C1 segment of cervical spinal cord (tissue), 14 donors: ENCODE results near the gene PCSK6.
"Not testable (repeated sequence)": the region's sequence is repeated elsewhere in the genome, so short reads cannot be mapped to it uniquely, and the experiment has no call there.

ENCODE experiments used
- DNase-seq, 14 donors: peaks; one replicate each; lab custom pipeline; 2025; lab: John Stamatoyannopoulos, UW

The PCSK6 gene

DNA sequence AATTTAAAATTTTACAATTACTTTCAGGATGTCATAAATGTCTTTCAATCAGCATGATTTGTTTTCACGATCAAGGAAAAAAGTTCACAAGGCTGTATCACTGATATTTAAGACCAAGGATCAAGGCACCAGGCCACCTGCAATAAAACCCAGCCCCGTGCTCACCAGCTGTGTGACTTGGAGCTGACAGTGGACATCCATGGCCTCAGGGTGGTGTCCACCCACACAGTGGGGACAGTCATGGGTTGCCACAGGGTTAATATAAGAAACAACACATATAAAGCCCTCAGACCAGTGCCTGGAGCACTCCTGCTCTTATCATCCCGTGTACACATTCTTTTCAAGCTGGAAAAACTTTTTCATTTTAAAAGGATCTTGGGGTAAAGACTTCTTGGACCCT is 56.5 kb downstream of the PCSK6 start:
- DNase-seq: no peak

DNA sequence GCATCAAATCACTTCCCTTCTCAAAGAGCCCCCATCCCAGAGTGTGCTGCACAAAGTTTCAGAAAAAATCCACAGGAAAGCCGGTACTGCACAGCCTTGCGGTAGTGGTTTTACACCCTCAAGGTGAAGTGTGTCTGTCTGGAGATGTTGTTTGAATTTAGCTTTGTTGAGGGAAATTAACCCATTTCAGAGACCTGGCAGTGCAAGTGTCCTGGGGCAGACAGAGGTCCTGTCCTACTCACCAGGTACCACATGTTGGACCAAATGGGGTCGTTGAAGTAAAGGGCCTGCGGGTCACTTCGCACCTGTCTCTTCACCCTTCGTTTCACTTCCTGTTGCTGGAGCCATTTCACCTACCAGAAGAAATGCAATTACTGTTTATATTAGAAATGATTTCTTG is 57.8 kb downstream of the PCSK6 start:
- DNase-seq: no peak

DNA sequence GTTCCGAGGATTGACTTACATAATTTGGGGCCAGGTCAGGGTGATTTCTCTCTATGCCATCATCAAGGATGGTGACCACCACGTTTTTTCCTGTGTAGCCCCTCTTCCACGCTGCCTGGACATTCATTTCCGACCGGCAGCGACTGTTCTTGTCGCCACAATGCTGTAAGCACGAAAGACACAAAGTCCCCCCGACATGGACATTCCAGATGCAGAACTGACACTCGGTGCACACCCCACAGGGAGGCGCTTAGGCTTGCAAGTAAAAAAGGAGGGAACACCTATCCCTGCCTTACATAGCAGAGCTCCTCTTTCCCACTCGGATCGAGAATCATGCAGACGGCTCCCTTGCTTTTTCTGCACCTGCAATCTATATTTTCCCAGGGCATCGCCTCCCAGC is 58.2 kb downstream of the PCSK6 start:
- no peak for DNase-seq

DNA sequence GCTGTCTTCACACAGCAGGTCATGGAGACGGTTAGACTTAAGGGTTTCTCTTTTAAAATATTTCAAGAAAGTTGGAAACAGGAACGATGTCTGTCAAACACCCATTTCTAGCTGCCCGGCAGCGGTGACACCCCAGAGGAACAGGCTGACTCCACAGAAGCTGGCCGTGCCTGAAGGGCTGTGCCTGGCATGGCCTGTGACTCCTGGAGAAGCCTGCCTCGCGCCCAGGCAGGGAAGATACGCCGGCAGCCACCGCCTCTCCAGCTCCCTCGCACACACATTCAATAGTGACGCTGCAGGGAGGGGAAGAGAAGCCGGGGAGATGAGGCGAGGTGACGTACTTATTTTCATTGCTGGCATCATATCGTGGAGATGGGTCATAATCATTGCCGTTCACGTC is 59.9 kb downstream of the PCSK6 start:
- no peak for DNase-seq

DNA sequence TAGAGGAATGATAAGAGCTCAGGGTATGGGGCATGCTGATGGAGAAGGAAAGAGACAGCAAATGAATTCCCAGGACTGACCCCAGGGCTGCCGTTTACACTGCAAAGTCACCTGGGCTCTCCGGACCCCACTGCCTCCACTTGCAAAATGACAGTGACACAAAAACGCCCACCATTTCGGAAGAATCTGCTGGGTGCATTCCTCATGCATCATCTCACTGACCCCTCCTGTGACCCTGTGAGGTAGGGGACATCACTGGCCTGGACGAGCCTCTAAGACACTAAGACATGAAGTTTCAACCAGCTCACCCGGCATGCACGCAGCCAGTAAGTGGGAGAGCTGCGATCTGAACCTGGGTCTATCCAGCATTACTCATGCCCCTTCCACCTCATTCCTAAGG is 60.3 kb downstream of the PCSK6 start:
- no peak for DNase-seq

DNA sequence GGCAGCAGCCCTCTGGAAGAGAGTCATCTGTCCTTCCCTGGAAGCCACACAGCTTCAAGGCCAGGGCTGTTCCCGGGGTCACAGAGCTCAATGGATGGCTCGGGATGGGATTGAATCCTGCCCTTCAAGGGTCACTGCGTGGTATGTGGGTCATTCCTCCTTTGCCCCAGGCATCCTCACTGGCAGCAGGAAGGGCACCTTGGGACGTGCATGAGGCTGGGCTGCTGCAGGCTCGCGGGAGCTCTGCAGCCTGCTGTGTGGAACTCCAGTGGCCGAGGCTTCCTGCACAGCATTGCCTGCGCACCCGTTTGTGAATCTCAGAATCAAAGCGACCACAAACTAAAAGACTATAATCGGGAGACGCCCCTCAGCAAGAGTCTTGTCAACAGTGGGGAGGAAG is 60.7 kb downstream of the PCSK6 start:
- no peak for DNase-seq

DNA sequence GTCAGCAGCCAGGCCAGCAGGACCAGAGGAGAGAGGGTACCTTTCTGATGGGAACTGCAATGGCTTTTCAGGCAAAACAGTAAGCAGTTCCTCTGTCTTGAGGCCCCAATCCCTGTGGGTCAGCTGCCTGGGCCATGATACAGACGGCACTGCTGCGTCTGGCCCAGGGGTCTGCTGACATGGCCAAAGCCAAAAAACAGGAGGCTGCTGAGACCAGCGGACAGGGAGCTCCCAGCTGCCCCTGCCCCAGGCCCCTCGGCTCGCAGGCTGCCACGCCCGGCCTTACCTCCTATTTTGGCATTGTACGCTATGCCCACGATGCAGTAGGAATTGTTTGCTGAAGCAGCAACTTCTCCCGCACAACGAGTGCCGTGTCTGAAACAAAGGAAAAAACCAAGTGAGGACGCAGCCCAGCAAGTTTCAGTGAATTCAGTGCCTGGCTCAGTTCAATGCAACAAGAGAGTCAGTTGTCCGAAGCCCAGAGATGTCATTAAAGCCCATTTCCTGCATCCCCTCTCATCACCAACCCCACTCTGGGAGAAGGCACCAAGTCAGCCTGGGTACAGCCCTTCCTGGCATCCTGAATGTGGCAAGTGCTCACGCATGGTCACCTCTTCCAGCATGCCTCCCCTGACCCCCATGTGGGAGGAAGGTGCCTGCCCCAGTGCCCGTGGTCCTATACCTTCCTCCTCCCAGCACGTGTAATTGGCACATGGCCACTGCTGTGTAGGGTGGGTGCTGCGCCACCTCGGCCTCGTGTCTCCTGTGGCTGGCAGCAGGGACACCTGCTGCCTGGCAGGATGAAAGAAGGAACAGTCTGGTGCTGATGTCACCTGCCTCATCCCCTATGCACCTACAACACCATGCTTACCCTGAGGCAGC is 61.7 kb downstream of the PCSK6 start:
- DNase-seq: no peak

DNA sequence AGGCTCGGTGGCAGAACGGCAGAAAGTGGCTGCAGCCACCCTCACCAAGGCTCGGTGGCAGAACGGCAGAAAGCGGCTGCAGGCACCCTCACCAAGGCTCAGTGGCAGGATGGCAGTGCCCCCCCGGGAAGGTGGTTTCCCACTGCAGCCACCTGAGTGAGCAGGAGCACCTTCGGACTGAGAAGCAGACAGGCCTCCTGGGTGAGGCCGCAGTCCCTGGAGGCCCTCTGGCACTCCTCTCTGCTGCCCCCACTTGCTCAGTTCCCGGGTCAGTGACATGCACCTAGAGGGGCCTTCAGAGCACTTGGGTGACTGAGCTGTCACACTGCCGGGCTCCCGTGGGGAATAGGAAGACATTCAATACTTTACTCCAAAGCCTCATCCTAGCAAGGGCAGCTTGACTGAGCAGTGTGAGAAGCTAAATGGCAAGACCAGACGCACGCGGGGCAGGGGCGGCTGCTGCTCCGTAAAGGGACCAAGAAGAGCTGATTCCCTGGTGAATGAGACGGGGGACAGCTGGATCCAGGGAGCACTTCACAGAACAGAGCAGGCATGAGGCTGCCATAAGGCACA is 62.7 kb downstream of the PCSK6 start:
- DNase-seq: no peak

DNA sequence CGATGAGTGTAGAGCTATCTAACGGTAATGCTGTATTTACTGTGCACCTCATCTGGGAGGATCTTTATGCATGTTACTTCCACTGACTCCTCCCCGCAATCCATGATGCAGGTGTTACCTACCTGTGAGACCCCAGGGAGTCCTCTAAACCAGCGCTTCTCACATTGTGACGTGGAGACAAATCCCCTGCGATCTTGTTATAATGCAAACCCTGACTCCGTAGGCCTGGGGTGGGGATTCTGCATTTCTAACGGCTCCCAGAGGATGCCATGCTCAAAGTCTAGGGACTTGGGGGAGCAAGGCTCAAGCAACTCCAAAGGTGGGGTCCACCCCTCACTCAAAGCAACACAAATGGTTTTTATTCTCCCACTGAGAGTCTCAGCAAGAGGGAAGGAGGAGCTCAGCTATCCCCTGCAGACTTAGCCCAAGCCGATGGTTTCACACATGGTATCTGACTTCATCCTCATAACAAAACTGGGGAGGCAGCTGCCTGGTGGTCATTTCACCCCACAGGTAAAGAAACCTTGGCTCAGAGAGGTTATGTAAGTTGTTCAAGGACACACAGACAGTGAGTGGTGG is 63.6 kb downstream of the PCSK6 start:
- no peak for DNase-seq

DNA sequence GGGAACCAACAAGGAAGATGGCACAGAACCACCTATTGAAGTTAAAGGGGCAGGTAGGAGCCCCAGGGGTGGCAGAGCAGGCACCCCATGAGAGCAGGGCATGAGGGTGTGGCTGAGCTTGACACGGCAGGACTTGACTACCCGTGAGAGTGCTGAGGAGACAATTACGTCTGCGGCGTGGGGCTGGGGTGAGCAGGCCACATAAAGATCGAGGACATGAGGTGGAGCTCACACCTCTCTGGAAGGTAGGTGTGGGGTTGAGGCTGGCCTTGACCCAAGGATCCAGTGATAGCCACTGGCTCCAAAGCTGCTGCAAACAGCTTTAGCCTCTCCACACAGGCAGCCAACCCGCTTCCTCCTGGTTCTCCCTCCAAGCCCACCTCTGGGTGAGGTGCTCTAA is 64.5 kb downstream of the PCSK6 start:
- DNase-seq: no peak

DNA sequence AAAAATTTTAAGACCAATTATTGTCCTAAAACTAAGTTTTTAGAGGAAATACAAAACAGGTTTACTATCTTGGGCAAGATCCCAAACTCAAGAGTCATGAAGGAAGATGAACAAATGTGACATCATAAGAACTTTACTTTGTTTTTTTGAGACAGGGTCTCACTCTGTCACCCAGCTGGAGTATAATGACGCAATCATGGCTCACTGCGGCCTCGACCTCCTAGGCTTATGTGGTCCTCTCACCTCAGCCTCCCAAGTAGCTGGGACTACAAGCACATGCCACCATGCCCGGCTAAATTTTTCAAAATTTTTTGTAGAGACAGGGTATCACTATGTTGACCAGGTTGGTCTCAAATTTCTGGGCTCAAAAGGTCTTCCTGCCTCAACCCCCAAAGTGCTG is 69.3 kb downstream of the PCSK6 start:
- no peak for DNase-seq

DNA sequence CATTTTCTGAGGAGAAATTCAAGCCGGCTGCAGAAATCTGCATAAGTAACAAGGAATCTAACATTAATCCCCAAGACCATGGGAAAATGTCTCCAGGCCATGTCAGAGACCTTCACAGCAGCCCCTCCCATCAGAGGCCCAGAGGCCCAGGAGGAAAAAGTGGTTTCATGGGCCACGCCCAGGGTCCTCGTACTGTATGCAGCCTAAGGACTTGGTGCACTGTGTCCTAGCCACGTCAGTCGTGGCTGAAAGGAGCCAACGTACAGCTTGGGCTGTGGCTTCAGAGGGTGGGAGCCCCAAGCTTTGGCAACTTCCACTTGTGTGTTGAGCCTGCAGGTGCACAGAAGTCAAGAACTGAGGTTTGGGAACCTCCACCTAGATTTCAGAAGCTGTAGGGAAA is 73.0 kb downstream of the PCSK6 start:
- not testable (repeated sequence) for DNase-seq

DNA sequence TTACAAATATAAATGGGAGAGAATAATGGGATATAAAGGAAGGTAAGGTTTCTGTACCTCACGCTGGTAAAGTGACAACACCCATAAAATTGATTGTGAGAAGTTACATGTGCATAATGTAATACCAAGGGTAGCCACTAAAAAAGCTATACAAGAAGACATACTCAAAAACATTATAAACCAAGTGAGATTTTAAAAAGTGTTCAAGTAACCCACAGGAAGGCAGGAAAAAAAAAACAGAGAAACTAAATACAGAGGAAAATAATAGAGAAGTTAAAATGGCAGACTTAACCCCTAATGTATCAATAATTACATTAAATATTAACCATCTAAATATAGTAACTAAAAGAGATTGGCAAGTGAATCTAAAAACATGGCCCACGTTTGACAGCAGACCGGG is 76.3 kb downstream of the PCSK6 start:
- DNase-seq: no peak

DNA sequence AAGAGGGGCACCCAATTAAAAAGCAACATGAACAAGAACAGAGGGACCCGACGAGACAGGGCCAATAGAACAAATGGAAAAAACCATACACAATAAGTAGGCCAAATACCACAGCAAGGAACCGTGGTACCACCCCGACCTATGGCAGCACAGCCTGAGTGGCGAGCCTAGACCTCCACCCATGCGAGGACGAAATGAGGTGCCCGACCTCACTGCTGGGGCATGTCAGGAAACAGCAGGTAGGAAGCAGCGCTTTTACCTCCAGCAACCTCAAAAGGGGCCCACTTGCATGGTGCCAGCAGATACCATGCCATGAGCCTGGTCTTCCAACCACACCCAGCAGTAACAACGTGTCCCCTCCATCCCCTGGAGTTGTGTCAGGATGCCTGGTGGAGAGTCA is 77.9 kb downstream of the PCSK6 start:
- no peak for DNase-seq

DNA sequence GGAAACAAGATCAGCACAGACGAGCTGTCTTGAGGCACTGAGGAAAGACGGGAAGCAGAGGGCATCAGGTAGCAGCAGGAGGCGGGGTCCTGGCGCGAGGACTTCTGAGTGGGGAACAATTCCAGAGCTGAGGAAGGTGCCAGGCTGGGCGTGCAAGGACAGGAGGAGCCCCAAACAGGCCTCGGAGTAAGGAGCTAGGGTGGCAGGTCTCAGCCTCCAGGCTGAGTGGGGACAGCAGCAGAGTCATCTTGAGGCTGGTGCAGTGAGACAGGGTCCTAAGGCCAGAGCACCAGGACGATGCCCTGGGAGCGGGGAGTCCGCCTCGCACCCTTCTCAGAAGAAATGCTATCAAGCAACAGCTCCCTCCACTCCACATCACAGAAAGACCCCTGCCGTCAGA is 78.4 kb downstream of the PCSK6 start:
- DNase-seq: no peak

DNA sequence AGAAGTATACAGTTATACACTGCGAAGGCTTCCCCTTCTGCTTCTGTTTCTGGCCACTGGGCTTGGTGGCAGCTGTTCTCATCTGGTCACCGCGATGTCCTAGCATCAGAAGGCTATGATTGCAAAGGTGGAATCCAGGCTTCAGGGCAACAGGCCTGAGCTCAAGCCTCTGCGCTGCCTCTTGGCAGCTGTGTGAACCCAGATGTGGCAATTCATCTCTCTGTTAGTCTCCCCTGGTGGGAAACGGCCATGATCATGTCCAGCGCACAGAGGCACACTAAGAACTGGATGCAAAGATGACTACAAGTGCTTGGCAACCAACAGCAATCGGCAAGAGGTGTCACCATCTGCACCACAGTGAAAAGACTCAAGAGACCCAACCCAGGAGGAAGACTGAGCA is 78.9 kb downstream of the PCSK6 start:
- no peak for DNase-seq

DNA sequence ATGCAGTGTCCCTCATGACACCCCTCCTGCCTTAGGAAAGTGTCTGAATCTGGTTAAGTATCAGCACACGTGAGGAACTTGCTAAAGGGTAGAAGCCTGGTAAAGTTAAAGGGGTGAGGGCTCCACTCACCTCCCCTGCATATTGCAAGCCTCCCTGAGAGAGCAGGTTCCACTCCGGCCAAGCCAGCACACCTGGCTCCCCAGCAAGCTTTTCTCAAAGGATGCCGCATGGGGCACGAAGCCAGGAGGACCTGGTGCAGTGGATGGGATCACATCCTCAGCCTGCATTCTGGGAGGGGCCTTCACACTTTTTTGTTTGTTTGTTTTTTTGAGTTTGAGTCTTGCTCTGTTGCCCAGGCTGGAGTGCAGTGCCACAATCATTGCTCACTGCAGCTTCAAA is 79.9 kb downstream of the PCSK6 start:
- DNase-seq: no peak

DNA sequence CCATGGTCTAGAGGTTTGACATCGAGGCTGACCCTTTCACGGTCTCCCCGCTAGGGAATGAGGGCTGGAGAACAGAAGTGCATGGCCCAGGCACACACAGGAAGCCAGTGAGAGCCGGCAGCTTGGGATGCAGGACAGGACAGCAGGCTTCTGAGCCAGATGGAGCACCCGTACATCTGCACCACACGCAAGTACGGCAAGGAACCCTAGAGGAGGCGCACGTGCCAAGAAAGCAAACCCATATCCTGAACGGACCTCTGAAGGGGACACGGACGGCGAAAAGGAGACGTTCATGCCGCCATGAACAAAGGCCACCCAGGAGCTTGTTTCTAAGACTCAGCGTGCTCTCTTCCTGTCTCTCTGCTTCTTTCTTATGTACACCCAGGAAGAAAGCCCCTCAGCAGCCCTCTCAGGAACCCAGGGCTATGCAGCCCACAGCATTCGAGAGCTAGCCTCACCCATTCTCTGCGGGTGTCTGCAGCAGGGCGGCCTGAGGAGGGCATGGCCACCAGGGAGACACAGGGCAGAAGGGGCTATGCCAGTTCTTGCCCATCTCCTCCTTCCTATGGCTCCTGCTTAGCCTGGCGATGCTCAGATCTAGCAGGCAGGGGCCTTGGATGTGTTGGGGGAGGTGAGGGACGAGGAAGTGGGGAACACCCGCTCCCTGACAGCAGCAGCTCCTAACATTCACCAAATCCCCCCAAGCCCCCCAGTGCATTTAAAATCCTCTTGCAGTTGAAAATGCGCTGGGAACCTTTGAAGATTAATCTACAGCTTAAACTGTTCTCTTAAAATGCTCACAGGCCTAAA is 81.3 kb downstream of the PCSK6 start:
- no peak for DNase-seq

DNA sequence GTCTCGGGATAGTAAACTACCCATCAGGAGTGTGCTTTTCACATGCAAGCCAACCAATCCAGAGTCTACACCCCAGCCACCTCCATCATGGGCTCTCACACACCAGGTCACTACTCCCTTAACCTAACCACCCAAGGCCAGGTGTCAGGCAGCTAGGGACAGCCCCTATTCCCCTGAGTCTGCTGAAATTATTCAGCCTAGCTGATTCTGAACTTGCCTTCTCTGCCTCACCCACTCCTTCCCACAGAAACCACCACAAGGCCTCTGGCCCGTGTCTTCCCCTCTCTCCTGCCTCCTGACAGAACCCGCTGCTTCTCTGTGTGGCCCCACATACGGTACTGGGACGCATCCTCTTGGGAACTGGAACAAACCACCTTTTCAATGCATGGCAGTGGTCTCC is 82.1 kb downstream of the PCSK6 start:
- DNase-seq: no peak

DNA sequence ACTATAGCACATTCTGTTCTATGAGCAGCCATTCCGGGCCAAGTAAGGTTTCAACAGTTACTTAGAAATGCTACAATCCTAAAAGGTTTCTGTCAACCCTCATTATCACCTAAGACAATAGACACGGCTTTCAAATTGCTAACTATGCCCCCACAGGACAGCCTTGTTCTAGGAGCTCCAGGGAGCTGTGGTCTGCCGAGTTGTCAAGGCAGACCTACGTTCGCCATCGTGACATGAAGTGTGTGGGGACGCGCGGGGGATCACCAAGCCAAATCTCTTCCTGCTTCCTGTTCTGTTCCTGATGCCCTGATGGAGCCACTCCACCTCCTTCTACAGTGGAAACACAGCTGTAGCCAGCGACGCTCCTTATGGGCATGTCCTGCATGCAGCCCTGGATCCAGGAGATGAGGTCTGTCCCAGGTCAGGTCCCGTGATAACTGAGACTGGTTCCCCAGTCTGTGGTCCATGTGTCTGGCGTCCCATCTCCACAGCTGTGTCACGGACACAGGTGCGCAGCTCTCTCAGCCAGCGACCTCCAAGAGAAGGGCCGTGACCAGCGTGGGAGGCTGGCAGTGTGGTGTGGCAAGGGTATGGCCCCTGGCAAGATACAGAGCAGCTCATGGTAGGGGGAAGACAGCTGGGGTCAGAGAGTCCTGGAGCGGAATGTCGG is 82.8 kb downstream of the PCSK6 start:
- DNase-seq: no peak

DNA sequence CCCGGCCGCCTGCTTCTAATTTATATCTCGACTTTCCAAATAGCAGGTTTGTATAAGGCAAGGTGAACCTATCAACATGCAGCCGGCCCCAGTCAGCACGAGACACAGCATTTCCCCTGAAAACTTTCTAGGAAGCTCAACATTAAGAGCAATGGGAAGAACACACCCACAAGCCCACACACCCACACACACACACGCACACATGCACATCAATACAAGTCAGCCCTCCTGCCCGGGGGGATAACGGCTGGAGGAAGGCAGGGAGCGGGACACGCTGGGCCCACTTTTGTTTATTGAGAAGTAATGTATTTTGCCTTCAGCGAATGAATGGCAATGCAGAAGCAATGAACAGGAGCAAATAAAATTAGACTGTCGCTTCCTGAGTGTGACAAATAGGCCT is 83.5 kb downstream of the PCSK6 start:
- no peak for DNase-seq

DNA sequence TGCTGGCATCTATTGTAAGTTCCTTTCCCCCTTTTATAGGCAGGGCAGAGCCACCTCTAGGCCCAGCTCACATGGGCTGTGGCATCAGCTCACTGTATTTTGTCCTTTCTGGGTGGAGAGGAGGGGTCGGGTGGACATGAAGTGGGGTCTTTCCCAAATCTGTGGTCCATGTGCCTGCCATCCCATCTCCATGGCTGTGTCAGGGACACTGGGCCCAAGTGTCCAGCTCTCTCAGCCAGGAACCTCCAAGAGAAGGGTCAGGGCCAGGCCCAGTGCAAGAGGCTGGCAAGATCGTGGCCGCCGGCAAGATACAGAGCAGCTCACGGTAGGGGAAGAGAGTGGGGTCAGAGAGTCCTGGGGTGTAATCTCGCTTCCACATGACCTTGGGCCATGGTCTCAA is 85.3 kb downstream of the PCSK6 start:
- DNase-seq: no peak
